Ascending aorta (tissue), 2 donors: ENCODE measurements around the gene LONP1. TPM values are rescaled to one million over a fixed set of nuclear protein-coding genes. Genes with fewer than 3 reads are reported as not detected.

Experiments used
- DNase-seq, 2 donors: peaks; one replicate each; pipeline ENCODE4 v3.0.0-alpha.2; 2019; ENCODE audit warnings: low spot score in 2 of 2
- H3K27ac ChIP-seq, 2 donors: fragments of 200-600 bp; sonication (generic); one replicate each; pipeline ENCODE4 v1.5.1; 2016 to 2017; ENCODE audit warnings: mild to moderate bottlenecking in 1 of 2
- H3K27me3 ChIP-seq: fragments of 200-600 bp; sonication (generic); one replicate; pipeline ENCODE4 v1.5.1; 2017
- H3K36me3 ChIP-seq, 2 donors: fragments of 200-600 bp; sonication (generic); one replicate each; pipeline ENCODE4 v1.5.1; 2016
- H3K4me1 ChIP-seq, 2 donors: fragments of 200-600 bp; sonication (generic); one replicate each; pipeline ENCODE4 v1.5.1; 2016 to 2017; ENCODE audit warnings: mild to moderate bottlenecking in 1 of 2
- H3K4me3 ChIP-seq, 2 donors: fragments of 200-600 bp; sonication (generic); one replicate each; pipeline ENCODE4 v1.5.1; 2016 to 2017; ENCODE audit warnings: mild to moderate bottlenecking in 1 of 2
- H3K9me3 ChIP-seq, 2 donors: fragments of 200-600 bp; sonication (generic); one replicate each; pipeline ENCODE4 v1.5.1; 2016
- CTCF ChIP-seq, 3 experiments: fragments of 200-600 bp in 2 of 3; fragments of 450-650 bp in 1 of 3; sonication (generic) in 2 of 3; IDR thresholded peaks; one replicate each; pipeline ENCODE4 v1.5.1; 2016 to 2019; ENCODE audit warnings: antibody characterized with exemption in 3 of 3, mild to moderate bottlenecking in 1 of 3, moderate library complexity in 1 of 3
- intact Hi-C: fragments of 100-400 bp; cut with DNase I; formaldehyde crosslinking; loops from one replicate; pipeline ENCODE4 v1.15.1; 2023
- total RNA-seq: library from RNA; depleted of rRNA; stranded (reverse); fragments of >200 nt; gene quantifications from one replicate; pipeline ENCODE4 v1.1.0, GENCODE V29; 2016

Gene LONP1
- total RNA-seq, 1 donor from 2014 or later, result 60.0 TPM

GRCh38 chr19:5663904-5664303, 56.0 kb downstream of the LONP1 start:
- DNase-seq, result no peak
- no peaks in the 10 kb centered on the region for H3K4me1 ChIP-seq
- H3K4me3 ChIP-seq, result no peak overlapping the region
- TF ChIP-seq CTCF (IDR thresholded peaks at IDR 0.05), result no peak
- no peak overlapping the region for H3K27ac ChIP-seq
- H3K27me3 ChIP-seq, result no peaks in the 10 kb centered on the region
- intact Hi-C loops, result no loop called here
- peaks cover 98 to 99% of the 10 kb centered on the region in 2 donors for H3K36me3 ChIP-seq
- H3K9me3 ChIP-seq, result no peaks in the 10 kb centered on the region

GRCh38 chr19:5661483-5661882, 58.5 kb downstream of the LONP1 start:
- DNase-seq, result no peak
- Histone ChIP-seq H3K4me1 (no peaks in the 10 kb centered on the region), H3K27me3 (no peaks in the 10 kb centered on the region), H3K9me3 (no peaks in the 10 kb centered on the region), H3K27ac (no peak overlapping the region), H3K4me3 (no peak overlapping the region), H3K36me3 (peaks cover 96 to 100% of the 10 kb centered on the region in 2 donors)
- intact Hi-C loops, result no loop called here
- TF ChIP-seq CTCF (IDR thresholded peaks at IDR 0.05), result no peak

- H3K4me1 ChIP-seq, result no peaks in the 10 kb centered on the region
- no peaks in the 10 kb centered on the region for H3K9me3 ChIP-seq
- no peak overlapping the region for H3K27ac ChIP-seq
- no peak for TF ChIP-seq CTCF (IDR thresholded peaks at IDR 0.05)
- no peak for DNase-seq
- no peaks in the 10 kb centered on the region for H3K27me3 ChIP-seq
- intact Hi-C loops, result no loop called here
- no peak overlapping the region for H3K4me3 ChIP-seq
- peaks cover 94 to 98% of the 10 kb centered on the region in 2 donors for H3K36me3 ChIP-seq
These were observed 64.5 kb downstream of the LONP1 start for GRCh38 chr19:5655412-5655811.

- peaks cover 94 to 98% of the 10 kb centered on the region in 2 donors for H3K36me3 ChIP-seq
- H3K4me3 ChIP-seq, result no peak overlapping the region
- H3K4me1 ChIP-seq, result no peaks in the 10 kb centered on the region
- no peaks in the 10 kb centered on the region for H3K27me3 ChIP-seq
- H3K9me3 ChIP-seq, result no peaks in the 10 kb centered on the region
- no peak for DNase-seq
- H3K27ac ChIP-seq, result no peak overlapping the region
- intact Hi-C loops, result no loop called here
- TF ChIP-seq CTCF (IDR thresholded peaks at IDR 0.05), result no peak
These were observed 65.0 kb downstream of the LONP1 start for GRCh38 chr19:5654931-5655330.

GRCh38 chr19:5652261-5652660, 67.7 kb downstream of the LONP1 start:
- Histone ChIP-seq H3K9me3 (no peaks in the 10 kb centered on the region), H3K27ac (no peak overlapping the region), H3K27me3 (no peaks in the 10 kb centered on the region), H3K4me1 (no peaks in the 10 kb centered on the region), H3K36me3 (peaks cover 83 to 88% of the 10 kb centered on the region in 2 donors), H3K4me3 (no peak overlapping the region)
- intact Hi-C loops, result no loop called here
- no peak for TF ChIP-seq CTCF (IDR thresholded peaks at IDR 0.05)
- DNase-seq, result no peak

- no peak for TF ChIP-seq CTCF (IDR thresholded peaks at IDR 0.05)
- Histone ChIP-seq H3K4me3 (no peak overlapping the region), H3K36me3 (peaks cover 82 to 88% of the 10 kb centered on the region in 2 donors), H3K9me3 (no peaks in the 10 kb centered on the region), H3K27ac (no peak overlapping the region), H3K4me1 (no peaks in the 10 kb centered on the region), H3K27me3 (no peaks in the 10 kb centered on the region)
- no peak for DNase-seq
- intact Hi-C loops, result no loop called here
These were observed 68.6 kb downstream of the LONP1 start for GRCh38 chr19:5651361-5651760.
